ENCODE results near the gene DHX35.
"Not testable (repeated sequence)": the region's sequence is repeated elsewhere in the genome, so short reads cannot be mapped to it uniquely, and the experiment has no call there.

The DHX35 gene

GRCh38 chr20:38975539-38976120 is 13.5 kb downstream of the DHX35 start:
- DNase-seq (ENCODE audit: low read depth in 2 of 2, low spot score in 1 of 2), result no peak

- no peak for DNase-seq (ENCODE audit: low read depth in 2 of 2, low spot score in 1 of 2)
Observed at GRCh38 chr20:38979434-38979833, 17.3 kb downstream of the DHX35 start.

DNA sequence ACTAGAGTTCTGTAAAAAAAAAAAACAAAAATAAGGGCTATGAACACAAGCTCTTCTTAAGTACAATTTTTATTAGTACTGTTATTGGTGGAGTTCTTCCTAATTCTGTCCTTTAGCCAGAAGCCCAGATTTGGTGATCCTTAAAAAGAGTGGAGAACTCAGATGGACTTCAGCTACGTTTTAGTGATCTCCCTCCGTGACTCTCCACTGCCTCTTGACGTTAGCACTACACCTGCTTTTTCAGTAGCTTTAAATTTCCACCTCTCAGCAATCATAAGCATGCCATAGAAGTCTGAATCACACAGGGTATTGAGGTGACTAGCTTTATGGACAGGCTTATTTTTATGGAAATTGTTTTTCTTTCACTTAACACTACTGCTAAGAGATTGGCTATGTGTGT is 17.7 kb downstream of the DHX35 start:
- no peak for DNase-seq (ENCODE audit: low read depth in 2 of 2, low spot score in 1 of 2)

GRCh38 chr20:38982291-38982690 is 20.1 kb downstream of the DHX35 start:
- no peak for DNase-seq (ENCODE audit: low read depth in 2 of 2, low spot score in 1 of 2)

DNA sequence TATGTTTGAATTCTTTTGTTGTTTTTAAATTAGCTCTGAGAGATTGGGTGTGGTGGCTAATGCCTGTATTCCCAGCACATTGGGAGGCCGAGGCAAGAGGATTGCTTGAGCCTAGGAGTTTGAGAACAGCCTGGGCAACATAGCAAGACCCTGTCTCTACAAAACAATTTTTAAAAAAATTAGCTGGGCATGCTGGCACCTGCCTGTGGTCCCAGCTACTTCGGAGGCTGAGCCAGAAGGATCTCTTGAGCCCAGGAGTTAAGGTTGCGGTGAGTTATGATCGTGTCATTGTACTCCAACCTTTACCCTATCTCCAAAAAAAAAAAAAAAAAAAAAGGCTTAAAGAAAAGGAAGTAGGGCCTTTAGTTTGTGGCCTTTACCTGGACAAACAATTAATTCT is 22.9 kb downstream of the DHX35 start:
- no peak for DNase-seq (ENCODE audit: low read depth in 2 of 2, low spot score in 1 of 2)

DNA sequence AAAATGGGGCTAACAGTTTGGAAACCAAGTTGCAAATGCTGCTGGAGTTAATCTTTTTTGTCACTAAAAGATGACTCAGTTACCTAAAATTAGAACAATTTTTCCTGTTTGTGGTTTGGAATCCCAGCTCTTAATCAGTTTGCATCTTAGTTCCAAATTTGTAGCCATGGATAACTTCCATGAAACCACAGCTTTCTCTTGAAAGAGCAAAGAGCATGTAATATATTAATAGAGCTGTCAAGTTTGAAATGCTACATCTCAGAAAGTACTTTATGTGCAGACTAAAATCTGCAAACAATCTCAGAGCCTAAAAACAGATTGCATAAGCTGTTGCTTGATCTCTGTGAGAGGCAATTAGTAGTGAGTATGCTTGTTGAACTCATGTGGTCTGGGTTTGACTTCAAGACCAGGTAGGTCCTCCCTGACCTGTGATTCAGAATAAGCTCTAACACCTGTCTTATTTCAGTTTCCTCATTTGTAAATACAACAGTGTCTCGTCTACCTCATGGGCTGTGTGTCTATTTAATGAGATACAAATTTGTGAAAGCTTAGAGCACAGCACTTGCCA is 23.5 kb downstream of the DHX35 start:
- no peak for DNase-seq (ENCODE audit: low read depth in 2 of 2, low spot score in 1 of 2)

GRCh38 chr20:38986663-38987062 is 24.5 kb downstream of the DHX35 start:
- no peak for DNase-seq (ENCODE audit: low read depth in 2 of 2, low spot score in 1 of 2)

GRCh38 chr20:38987777-38988176 is 25.6 kb downstream of the DHX35 start:
- DNase-seq (ENCODE audit: low read depth in 2 of 2, low spot score in 1 of 2), result no peak

GRCh38 chr20:38990728-38991127 is 28.6 kb downstream of the DHX35 start:
- no peak for DNase-seq (ENCODE audit: low read depth in 2 of 2, low spot score in 1 of 2)

GRCh38 chr20:38991814-38992704 is 29.9 kb downstream of the DHX35 start:
- DNase-seq (ENCODE audit: low read depth in 2 of 2, low spot score in 1 of 2), result no peak

- DNase-seq (ENCODE audit: low read depth in 2 of 2, low spot score in 1 of 2), result no peak
Observed at GRCh38 chr20:38995536-38996044, 33.4 kb downstream of the DHX35 start.

DNA sequence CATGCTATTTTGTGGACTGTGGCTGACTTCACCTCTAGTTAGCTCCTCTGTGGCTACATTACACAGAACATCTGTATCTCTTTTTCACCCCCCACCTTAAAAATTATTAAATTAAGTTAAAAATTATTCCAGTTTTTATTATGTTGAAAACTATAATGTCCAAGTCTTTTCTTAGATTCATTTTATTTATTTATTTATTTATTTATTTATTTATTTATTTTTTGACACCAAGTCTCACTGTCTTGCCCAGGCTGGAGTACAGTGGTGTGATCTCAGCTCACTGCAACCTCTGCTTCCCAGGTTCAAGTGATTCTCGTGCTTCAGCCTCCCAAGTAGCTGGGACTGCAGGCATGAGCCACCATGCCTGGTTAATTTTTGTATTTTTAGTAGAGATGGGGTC is 34.7 kb downstream of the DHX35 start:
- DNase-seq (ENCODE audit: low read depth in 2 of 2, low spot score in 1 of 2), result not testable (repeated sequence)

DNA sequence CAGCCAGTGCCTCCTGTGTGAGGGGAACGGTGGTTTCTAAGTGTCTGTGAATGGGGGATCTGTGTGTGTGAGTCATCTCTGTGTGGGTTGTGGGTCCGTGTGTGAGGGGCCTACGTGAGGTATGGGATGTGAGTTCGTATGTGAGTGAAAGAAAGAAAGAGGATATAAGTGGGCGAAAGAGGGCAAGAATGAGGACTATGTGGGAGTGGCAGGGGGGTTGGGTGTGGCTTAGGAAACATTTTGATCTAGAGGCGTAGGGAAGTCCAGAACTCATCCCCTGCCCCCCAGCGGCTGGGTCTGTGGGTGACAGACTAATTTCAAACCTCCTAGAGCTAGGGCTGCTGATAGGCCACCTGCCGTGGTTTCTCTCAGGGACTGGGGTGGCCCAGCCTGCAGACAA is 35.5 kb downstream of the DHX35 start:
- DNase-seq (ENCODE audit: low read depth in 2 of 2, low spot score in 1 of 2), result no peak

GRCh38 chr20:38999217-38999616 is 37.1 kb downstream of the DHX35 start:
- DNase-seq (ENCODE audit: low read depth in 2 of 2, low spot score in 1 of 2), result no peak

- DNase-seq (ENCODE audit: low read depth in 2 of 2, low spot score in 1 of 2), result no peak
Observed at GRCh38 chr20:38999965-39000910, 38.1 kb downstream of the DHX35 start.

- DNase-seq (ENCODE audit: low read depth in 2 of 2, low spot score in 1 of 2), result no peak
Observed at GRCh38 chr20:39004508-39004907, 42.4 kb downstream of the DHX35 start.

GRCh38 chr20:39009348-39009747 is 47.2 kb downstream of the DHX35 start:
- DNase-seq (ENCODE audit: low read depth in 2 of 2, low spot score in 1 of 2), result no peak

GRCh38 chr20:39010496-39010895 is 48.4 kb downstream of the DHX35 start:
- no peak for DNase-seq (ENCODE audit: low read depth in 2 of 2, low spot score in 1 of 2)

DNA sequence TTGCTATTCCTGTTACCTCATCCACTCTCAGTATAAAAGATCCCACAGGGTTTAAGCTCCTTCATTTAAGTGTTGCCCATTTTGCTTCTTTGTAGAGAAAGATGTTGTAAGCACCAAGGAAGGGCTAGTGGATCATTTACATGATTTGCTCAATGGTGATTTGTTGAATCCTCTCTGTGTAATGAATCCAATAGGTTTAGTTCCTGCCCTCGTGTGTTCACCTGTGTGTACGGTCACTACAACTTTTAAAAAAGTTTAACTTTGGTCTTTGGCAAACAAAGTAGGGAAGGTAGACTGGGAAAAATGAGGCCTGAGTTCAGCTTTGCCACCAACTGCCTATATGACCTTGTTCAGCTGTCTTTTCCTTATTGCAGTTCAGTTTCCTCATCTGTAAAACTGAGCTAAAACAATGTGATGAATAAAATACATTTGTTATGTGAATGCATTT is 51.5 kb downstream of the DHX35 start:
- no peak for DNase-seq (ENCODE audit: low read depth in 2 of 2, low spot score in 1 of 2)

- no peak for DNase-seq (ENCODE audit: low read depth in 2 of 2, low spot score in 1 of 2)
Observed at GRCh38 chr20:39016041-39016440, 53.9 kb downstream of the DHX35 start.

- no peak for DNase-seq (ENCODE audit: low read depth in 2 of 2, low spot score in 1 of 2)
Observed at GRCh38 chr20:39016506-39016905, 54.4 kb downstream of the DHX35 start.
